H54 (cell line): ENCODE data around the gene ETFA.

ENCODE experiments used
- DNase-seq: peaks from one replicate; pipeline ENCODE4 v3.0.0; 2011; ENCODE audit warnings: low spot score, mixed read lengths; ENCODE audit not compliant: insufficient read length
- FAIRE-seq: peaks from 3 replicates; lab custom pipeline; 2011; peaks lifted over from hg19 to GRCh38; lab: Jason Lieb, UNC
- POLR2A ChIP-seq: IDR thresholded peaks from 2 replicates; pipeline ENCODE4 v1.6.1; 2011; ENCODE audit warnings: low read depth, mild to moderate bottlenecking, low read length

Gene ETFA

GRCh38 chr15:76209523-76209922 is 101.7 kb downstream of the ETFA start:
- FAIRE-seq = no peak
- no peak for TF ChIP-seq POLR2A
- no peak for DNase-seq

- DNase-seq (no peak), FAIRE-seq (no peak)
- TF ChIP-seq POLR2A = no peak
Observed at GRCh38 chr15:76208786-76209424, 102.4 kb downstream of the ETFA start.

GRCh38 chr15:76208084-76208785 is 103.0 kb downstream of the ETFA start:
- DNase-seq (no peak), FAIRE-seq (no peak)
- TF ChIP-seq POLR2A = no peak

GRCh38 chr15:76206325-76206976 is 104.8 kb downstream of the ETFA start:
- no peak for TF ChIP-seq POLR2A
- FAIRE-seq (no peak), DNase-seq (no peak)

- DNase-seq = no peak
Observed at GRCh38 chr15:76204916-76205460, 106.3 kb downstream of the ETFA start.

GRCh38 chr15:76204109-76204845 is 107.0 kb downstream of the ETFA start:
- TF ChIP-seq POLR2A = no peak
- DNase-seq (no peak), FAIRE-seq (no peak)

More at GRCh38 chr15:76204916-76205460, 106.3 kb downstream of the ETFA start:
- no peak for TF ChIP-seq POLR2A
- FAIRE-seq = no peak

- TF ChIP-seq POLR2A = no peak
- DNase-seq = no peak
- FAIRE-seq = no peak
Observed at GRCh38 chr15:76203346-76204108, 107.7 kb downstream of the ETFA start.

- FAIRE-seq (no peak), DNase-seq (no peak)
- no peak for TF ChIP-seq POLR2A
Observed at GRCh38 chr15:76201536-76202255, 109.6 kb downstream of the ETFA start.

- no peak for FAIRE-seq
- no peak for TF ChIP-seq POLR2A
- no peak for DNase-seq
Observed at GRCh38 chr15:76200641-76201105, 110.6 kb downstream of the ETFA start.

- FAIRE-seq = no peak
- no peak for DNase-seq
- TF ChIP-seq POLR2A = no peak
Observed at GRCh38 chr15:76200083-76200465, 111.2 kb downstream of the ETFA start.

GRCh38 chr15:76199106-76200082 is 111.9 kb downstream of the ETFA start:
- 0 out of 2 replicates have a peak, but pooled peaks have one; percentile 2 for TF ChIP-seq POLR2A
- FAIRE-seq (no peak), DNase-seq (no peak)
